Measurements from ENCODE around the gene SLC18A3.

DNA sequence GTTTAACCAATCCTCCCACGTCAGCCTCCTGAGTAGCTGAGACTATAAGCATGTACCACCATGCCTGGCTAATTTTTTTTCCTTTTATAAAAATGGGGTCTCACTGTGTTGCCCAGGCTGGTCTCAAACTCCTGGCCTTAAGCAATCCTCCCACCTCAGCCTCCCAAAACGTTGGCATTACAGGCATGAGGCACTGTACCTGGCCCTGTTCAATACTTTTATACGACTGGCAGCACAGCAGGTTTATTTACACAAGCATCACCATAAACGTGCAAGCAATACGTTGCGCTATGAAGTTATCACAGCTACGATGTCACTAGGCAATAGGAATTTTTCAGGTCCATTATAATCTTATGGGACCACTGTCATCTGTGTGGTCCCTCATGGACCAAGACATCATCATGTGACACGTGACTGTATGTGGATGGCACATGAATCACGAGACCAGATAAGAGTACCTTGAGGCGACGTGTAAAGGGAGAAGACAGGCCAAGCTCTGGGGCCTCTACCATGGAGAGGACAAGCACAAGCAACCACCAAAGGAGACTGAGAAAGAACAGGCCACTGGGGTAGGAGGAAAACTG lies 34.5 kb upstream of the SLC18A3 start:
- TF ChIP-seq CTCF (IDR thresholded peaks at IDR 0.05) (no peak), POLR2A (IDR thresholded peaks at IDR 0.05) (no peak)

Measured in testis (tissue), 2 donors.